AG20443 (cell line): ENCODE results near the gene OTOGL.
A peak's percentile ranks its signal among the peaks of the same experiment; 100 is the strongest.
"Not testable (repeated sequence)": the region's sequence is repeated elsewhere in the genome, so short reads cannot be mapped to it uniquely, and the experiment has no call there.

Experiments used
- DNase-seq: peaks from one replicate; pipeline ENCODE4 v3.0.0; 2012; ENCODE audit warnings: low spot score, mixed read lengths

OTOGL gene

DNA sequence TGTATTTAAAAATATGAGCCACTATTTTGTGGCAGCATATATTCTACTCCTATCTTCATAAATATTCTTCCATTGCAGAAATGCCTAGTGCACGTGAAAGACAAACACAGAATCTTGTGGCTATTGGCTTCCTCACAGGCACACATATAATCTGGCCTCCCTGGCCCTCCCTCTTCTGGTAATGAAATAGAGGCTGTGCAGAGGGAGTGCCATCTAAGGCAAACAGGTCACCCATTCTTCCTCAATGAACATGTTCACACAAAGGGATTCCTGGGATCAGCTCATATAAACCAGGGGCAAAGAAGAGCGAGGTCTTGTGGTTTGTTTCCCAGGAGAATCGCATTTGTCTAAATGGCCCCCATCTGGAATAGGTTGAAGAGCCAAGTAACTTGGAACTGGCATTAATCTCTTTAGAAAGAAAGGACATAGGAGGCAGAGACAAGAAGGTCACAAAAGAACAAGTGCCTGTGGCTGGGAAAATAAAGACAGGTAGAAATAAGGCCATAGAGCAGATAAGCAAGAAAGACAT lies 173.1 kb downstream of the OTOGL start:
- no peak for DNase-seq

DNA sequence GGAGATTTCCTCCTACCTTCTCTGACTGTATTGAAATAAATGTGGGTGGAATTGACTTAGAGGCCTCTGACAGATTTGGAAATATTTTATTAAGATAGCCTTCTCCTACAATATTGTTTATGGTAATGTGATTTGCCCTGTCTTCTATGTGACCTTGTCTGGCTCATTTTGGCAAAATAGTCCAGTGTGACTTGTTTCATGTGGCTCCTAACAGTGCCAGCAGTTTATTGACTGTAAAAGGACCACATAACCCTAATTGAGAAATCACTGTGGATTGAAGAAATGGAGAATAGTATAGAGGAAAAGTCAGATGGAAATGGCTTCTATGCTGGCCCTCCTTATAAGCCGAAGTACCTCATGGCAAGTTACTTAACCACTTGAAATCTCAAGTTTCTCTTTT lies 173.8 kb downstream of the OTOGL start:
- DNase-seq, result no peak

DNA sequence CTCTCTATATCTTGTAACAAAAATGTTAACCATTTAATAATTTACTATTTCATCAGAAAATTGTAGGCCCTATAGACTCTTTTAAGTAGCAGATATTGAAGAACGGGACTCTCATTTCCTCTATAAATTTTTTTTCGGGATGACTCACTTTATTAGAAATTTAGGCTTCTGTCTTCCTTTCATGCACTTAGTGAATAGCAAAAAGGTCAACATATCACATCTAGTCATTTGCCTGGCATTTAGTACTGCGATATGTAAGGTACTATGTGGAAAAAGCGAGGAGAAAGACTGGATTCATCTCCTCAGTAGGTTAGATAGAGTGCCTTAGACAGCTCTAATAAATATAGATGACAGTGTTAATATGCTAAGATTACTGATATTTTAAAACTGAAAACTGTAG lies 178.4 kb downstream of the OTOGL start:
- no peak for DNase-seq

DNA sequence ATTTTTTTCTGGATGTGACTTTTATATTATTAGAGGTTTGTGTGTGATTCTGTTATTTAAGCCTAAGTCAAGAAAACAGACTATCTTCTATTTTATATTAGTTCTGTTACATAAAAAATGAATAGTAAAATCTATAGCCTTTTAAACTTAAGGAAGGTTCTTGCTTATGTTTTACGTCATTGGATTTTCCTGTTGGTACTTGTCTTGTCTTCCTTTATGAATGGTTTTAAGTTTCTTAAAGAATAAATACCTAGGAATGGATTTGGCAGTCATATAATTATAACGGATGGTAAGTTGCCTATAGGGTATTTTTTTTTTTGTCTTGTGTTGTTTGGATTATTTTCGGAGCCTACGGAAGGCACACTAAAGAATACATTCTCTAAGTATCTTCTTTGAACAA lies 182.9 kb downstream of the OTOGL start:
- DNase-seq, result no peak

DNA sequence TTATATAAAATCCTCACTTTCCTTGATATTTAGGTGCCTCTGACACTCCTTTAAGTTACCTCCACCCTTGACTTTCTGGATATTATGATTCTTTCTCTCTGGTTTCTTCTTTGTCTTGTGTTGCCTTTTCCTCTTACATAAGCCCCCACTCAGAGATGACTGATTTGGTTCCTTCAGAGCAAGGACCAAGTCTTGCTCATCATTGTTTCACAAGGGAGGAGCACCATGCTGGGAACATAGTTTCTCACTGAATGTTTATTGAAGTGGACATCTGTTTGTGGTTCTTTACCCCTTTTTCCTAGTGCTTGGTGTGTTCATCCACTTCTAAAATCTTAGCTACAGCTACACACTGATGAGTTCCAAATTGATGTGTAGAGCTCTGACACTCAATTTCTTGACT lies 183.4 kb downstream of the OTOGL start:
- peak; percentile 34 for DNase-seq

DNA sequence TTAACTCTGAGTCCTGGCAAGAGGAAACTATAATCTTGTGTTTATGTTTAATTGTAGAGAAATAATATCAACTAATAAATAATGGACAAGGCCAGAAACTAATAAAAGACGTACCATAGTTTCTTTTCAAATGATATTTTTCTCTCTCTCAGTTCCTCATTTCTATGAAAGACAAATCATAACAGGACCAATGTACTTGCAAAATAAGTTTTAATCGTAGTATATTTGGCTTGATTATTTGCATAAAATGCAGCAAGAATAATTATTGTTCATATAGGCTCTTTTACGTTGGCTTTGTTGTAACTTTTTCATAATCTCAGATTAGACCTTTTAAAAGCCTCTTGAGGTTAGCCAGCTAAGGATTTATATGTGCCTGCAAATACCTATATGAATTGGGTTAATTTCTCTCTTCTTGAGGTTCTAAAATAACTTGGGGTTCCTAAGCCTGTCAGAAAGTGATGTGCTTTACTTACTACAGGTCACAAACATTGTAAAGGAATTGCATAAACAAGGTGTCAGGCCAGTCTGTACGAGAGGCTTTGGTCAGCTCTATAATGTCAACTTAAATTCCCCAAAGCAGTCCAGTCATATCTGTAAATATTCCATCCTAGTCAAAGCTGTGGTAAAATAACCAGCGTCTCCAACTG lies 191.9 kb downstream of the OTOGL start:
- no peak for DNase-seq

DNA sequence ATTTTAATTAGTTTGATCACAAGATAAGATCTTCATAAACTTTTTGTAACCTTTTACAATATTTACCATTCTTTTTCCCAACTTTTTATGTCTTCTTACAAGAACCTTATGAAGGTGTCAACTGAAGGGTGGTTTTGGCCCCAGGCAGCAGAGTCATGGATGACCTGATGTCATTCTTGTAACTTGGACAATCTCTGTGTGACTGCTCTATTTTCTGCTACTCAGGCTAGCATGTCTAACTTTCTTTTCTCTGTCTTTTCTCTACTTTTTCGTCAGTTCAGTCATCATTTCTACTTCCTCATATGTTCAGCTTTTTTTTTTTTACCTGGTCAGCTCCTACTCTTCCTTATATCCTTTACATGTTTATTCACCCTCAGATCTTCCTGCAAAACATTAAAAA lies 194.0 kb downstream of the OTOGL start:
- no peak for DNase-seq

DNA sequence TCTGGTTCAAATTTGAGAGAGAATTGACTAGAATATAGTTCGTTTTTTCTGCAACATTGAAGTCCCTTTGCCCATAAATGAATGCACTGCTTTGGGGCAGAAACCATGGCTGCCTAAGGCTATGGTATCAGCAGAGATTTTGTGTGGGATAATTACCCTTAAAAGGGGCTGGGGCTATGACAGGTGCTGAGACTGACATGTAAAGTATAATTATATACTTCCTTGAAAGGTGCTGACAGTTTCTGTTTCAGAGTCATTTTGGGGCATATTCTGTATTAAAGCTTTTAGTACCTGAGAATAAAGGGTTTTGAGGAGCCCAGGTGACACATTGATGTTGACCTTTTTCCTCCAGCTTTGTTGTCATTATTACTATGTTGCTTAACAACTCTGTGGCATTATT lies 194.4 kb downstream of the OTOGL start:
- no peak for DNase-seq

DNA sequence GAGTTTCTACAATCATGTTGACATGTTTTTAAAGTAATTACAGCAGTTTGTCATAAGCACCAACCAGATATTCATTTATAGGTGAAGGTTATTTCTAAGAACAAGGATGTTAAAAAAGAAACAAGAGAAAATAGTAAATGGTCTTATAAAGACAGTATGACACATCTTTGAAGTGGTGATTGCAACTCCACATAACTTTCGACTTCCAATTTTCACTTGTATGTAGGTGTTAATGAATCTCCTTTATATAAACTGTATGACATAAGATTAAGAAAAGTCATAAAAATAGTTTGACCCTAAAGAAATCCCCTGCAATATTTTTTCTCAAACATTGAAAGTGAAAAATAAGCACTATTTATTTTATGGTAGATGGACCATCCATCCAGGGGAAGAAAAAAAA lies 199.9 kb downstream of the OTOGL start:
- no peak for DNase-seq

DNA sequence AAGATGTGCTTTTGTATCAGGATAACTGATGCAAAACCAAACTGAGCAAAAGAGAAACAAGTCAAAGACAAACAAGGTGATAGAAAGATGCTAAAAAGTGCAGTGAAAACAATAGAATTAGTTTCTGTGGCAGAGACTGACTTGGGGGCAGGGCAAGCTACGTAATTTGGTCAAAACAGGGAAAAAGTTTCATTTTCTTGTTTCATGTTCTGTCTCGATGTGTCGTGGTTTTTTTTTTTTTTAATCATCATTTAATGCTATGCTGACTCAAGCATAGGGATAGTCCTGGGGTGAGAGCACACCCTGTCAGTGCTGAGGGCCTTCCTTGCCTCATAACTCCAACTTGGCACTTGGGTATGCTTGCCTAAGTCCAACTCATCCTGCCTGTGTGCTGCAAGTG lies 200.6 kb downstream of the OTOGL start:
- peak; percentile 12 for DNase-seq

DNA sequence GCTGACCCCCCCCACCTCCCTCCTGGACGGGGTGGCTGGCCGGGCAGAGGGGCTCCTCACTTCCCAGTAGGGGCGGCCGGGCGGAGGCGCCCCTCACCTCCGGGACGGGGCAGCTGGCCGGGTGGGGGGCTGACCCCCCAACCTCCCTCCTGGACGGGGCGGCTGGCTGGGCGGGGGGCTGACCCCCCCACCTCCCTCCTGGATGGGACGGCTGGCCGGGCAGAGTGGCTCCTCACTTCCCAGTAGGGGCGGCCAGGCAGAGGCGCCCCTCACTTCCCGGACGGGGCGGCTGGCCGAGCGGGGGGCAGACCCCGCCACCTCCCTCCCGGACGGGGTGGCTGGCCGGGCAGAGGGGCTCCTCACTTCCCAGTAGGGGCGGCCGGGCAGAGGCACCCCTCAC lies 208.1 kb downstream of the OTOGL start:
- not testable (repeated sequence) for DNase-seq

DNA sequence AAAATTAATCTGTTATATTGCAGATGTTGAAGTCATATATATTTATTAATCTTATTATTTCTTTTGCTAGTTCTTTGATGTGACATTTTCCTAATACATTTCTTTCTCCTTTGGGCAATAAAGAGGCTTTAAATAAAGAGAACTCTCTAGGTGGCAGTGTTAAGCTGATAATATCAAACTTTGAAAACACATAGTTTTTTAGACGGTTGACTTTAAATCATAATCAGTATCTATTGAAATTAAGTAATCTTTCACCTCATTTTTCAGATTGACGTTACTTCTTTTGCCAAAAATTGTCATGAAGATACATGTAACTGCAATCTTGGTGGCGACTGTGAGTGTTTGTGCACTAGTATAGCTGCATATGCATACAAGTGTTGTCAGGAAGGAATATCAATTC lies 213.9 kb downstream of the OTOGL start:
- no peak for DNase-seq

DNA sequence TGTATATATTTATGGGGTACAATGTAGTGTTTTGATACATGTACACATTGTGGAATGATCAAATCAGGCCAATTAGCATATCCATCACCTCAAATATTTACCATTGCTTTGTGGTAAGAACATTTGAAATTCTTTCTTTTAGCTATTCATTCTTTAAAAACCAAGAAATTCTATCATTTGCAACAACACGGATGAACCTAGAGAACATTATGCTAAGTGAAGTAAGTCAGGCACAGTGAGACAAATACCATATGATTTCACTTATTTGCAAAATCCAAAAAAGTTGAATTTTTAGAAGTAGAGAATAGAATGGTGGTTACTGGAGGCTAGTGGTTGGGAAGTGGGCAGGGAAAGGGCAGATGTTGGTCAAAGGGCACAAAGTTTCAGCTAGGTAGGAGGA lies 215.4 kb downstream of the OTOGL start:
- no peak for DNase-seq

DNA sequence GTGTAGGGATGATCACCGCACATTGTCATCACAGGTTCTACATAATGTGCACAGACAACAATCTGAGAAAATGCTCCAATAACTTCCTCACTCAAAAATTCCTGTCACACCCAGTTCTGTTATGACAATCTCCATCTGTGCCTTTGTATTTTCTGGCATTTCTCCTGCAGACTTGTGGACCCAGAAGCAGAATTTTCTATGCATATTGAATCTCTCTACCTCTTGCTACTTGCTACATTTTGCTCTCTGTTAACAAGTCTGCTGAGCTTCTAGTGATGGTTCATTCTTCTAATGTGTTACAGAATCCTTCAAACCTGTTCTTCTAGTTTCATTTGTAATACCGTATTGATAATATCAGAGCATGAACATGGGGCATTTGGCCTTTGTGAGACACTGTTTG lies 216.9 kb downstream of the OTOGL start:
- DNase-seq, result no peak

DNA sequence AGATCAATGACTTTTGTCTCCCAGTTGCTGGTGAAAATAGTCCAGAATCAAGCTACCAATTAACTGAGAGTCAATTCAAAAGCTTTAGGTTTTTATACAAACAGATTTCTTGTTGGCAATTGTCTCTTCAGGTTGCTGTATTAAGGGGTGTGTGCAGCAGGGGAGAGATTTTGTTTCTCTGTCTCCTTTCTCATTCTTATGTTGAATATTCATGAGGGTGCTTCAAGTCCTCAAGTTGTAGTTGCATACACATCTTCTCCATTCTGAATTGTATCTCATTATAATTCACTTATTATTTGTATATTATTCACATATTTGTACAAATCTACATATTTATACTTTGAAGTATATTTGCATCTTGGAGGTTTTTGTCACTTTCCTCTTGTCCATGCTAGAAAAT lies 218.0 kb downstream of the OTOGL start:
- no peak for DNase-seq

DNA sequence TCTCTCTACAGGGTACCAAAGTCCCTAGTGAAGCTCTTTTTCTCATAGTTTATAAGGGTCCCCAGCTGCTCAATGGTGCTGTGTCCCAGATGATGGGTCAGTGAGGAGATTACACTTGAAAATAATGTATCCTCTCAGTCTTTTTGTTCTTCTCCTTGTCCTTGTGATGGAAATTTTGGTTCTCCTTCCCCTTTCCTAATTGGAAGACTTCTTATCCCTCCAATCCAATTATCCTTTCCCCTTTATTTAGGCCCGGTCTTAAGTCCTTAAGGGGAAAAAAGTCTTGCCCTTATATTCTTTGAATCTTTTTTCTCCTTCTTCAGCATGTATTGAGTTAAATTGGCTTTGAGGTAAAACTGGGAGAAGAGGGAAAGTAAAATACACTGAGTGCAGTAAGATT lies 218.6 kb downstream of the OTOGL start:
- DNase-seq, result no peak

DNA sequence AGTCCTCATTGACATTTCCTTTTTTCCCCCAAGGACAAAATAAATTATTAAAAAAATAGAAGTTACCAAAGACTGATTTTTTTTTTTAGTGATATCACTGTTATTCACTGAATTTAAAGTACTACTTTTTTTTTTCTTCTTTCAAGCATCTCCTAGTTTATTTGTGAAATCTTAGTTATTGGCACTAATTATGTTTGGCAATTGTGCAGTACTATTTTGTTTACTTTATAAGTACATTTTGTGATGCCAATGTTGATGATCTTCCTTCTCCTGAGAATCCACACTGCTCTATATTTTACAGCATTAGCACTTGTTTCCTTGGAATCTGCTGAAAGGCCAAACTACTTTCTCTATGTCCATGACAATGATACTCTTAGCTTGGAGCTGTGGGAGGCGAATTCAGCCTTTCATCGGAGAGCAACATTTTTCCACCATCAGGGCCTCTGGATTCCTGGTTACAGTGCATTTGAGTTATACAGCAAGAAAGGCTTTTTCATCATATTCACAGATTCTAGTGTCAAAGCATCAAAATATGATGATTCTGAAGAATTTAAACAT lies 220.9 kb downstream of the OTOGL start:
- DNase-seq, result no peak

DNA sequence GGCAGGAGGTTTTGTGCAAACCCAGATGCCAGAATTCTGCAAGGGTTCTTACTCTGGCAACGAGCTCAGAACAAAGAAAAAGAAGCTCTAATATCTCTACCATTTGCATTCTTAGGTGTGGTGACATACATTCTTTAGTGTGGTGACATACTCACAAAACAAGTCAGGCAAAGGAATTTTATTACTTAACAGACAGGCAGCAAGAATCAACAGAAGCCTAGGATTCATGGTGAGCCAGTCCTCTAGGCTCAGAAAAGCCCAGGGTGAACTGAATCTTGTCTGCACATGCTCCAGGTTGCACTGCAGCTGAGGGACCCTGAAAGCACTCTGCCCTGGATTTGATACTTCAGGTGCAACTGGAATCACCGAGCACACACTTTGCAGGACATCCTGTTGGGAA lies 222.3 kb downstream of the OTOGL start:
- peak; percentile 41 for DNase-seq

DNA sequence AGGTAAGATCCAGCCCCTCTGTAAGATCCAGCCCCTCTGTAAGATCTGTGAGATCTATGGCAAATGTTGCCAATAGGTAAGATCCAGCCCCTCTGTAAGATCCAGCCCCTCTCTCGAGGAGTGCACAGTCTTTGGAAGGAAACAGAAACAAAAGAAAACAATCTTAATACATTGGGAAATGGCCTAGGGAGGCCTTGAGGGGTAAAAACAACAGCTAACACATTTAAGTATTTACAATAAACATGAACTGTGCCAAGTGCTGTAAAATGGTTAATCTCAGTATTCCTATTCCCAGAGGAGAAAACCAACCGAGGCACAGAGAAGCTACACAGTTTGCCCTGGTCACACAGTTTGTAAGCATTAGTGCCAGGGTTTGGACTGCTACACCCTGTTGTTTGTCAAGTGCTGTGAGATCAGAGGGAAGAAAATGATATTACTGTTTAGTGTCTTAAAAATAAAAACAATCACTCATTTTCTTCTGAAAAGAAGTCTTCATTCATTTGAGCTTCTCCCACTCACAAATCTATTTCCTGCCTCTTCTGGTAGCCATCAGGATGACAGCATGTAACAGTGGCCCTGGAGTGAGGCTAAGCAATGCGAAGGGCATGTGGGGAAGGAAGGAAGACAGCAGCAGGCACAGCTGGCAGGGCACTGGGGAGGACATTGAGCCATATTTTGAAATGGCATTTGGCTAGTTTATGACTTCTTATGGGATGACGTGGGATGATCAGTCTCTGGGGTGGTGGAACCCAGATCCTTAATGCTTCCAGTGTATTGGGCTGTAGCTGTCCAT lies 226.0 kb downstream of the OTOGL start:
- DNase-seq, result peak; percentile 15

DNA sequence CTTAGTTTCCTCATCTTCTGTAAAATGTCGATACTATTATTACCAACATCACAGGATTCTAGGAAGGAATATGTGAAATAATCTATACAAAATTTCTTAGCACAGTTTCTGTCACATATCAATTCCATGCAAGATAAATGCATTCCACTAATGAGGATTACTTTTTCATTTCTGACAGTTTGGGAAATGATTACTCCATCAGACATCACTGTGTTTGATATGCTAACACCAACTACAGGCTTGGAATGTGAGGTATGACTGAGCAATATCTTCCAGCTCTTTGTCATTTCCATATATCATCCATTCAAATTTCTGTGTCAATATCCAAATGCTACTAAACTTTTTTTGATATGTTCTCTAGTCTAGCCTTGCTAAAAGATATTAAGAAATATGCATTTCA lies 233.5 kb downstream of the OTOGL start:
- DNase-seq, result no peak

DNA sequence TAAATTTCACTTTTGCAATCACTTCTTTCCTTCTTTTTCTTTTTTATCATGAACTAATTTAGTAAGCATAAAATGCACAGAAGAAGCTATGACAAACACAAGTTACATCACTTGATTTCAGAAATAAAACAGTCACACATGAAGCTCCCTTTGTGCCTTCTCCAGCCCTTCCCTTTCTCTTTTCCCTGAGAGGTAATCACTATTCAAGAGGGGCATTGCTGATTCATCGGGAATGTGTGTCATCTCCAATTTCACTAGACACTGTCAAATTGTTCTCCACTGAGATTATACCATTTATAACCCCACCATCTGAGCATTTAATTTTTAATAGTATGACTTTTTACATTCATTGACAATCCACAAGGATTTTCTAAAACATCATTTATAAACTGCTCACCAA lies 253.1 kb downstream of the OTOGL start:
- peak; percentile 6 for DNase-seq

DNA sequence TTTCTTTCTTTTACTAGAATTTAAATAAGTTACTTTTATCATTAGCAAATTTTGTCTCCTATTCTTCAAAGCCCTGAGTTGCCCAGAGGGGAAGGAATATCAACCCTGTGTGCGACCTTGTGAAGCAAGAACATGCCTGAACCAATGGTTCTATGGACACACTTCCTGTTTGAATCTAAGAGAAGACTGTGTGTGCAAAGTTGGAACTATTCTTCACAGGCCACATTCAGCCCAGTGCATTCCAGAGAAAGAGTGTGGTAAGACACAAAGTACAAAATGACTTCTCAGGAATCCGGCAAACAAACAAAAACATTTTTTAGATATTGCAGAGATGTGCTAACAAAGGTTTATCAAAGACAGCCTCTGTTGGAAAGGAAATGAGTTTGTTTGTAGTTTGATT lies 253.9 kb downstream of the OTOGL start:
- peak; percentile 12 for DNase-seq

DNA sequence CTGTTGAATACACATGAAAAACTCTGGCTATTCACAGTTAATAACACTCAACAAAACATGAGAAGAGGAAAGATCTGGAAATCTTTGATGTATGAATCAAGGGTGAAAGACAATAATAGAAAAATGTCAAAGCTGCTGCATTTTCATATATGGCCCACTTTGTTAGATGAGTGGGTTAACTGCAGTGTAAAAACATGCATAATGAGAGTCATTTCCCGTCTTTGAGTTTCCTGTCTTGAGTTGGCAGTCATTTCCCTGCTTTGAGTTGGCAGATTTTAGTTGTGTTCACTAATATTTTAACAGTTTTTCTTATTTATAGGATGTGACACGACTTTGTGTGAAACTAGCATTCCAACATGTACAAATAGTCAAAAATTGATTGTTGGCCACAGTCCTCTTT lies 256.8 kb downstream of the OTOGL start:
- DNase-seq, result no peak
